Neural cell (in vitro differentiated cells): ENCODE results near the gene CHD6. TPM values are rescaled to one million over a fixed set of nuclear protein-coding genes. Genes with fewer than 3 reads are reported as not detected.

Experiments used
- H2AFZ ChIP-seq: fragments of 200-600, 300-800 bp; sonication (generic), shearing (Covaris generic); 2 replicates; pipeline ENCODE4 v1.6.0; 2014; ENCODE audit warnings: low read depth, mild to moderate bottlenecking, antibody characterized with exemption, low read length, moderate library complexity
- H3F3A ChIP-seq: fragments of 200-600 bp; shearing (Covaris generic); 2 replicates; pipeline ENCODE4 v1.6.1; 2016; ENCODE audit warnings: mild to moderate bottlenecking, moderate library complexity, mixed read lengths, antibody characterized with exemption, low read length; ENCODE audit not compliant: insufficient read depth, poor library complexity, severe bottlenecking
- H3K27ac ChIP-seq: fragments of 200-600, 300-800 bp; sonication (generic), shearing (Covaris generic); 2 replicates; pipeline ENCODE4 v1.5.1; 2014; ENCODE audit warnings: mild to moderate bottlenecking, low read length, moderate library complexity
- H3K27me3 ChIP-seq: fragments of 300-800, 200-600 bp; sonication (generic), shearing (Covaris generic); 2 replicates; pipeline ENCODE4 v1.6.0; 2014; ENCODE audit warnings: mild to moderate bottlenecking, low read depth, low read length, moderate library complexity; ENCODE audit not compliant: insufficient read depth
- H3K36me3 ChIP-seq: fragments of 300-800, 200-600 bp; sonication (generic), shearing (Covaris generic); 2 replicates; pipeline ENCODE4 v1.5.1; 2014; ENCODE audit warnings: mild to moderate bottlenecking, antibody characterized with exemption, low read length, moderate library complexity; ENCODE audit not compliant: insufficient read depth
- H3K4me2 ChIP-seq: fragments of 300-800, 200-600 bp; sonication (generic), shearing (Covaris generic); 2 replicates; pipeline ENCODE4 v1.6.0; 2014; ENCODE audit warnings: mild to moderate bottlenecking, low read length
- H3K4me3 ChIP-seq: fragments of 300-800, 200-600 bp; sonication (generic), shearing (Covaris generic); 2 replicates; pipeline ENCODE4 v1.5.1; 2014; ENCODE audit warnings: mild to moderate bottlenecking, low read length, moderate library complexity
- H3K79me2 ChIP-seq: fragments of 200-600 bp; shearing (Covaris generic); replicated peaks from 2 replicates; pipeline ENCODE4 v1.6.0; 2014; ENCODE audit warnings: mild to moderate bottlenecking, low read length, moderate library complexity; ENCODE audit not compliant: insufficient read depth
- H3K9ac ChIP-seq: fragments of 300-800, 200-600 bp; sonication (generic), shearing (Covaris generic); 2 replicates; pipeline ENCODE4 v1.6.1; 2016; ENCODE audit warnings: mild to moderate bottlenecking, low read length, mixed read lengths
- H3K9me2 ChIP-seq: fragments of 200-600 bp; shearing (Covaris generic); 2 replicates; pipeline ENCODE4 v1.6.1; 2016; ENCODE audit warnings: mild to moderate bottlenecking, low read length, mixed read lengths; ENCODE audit not compliant: insufficient read depth
- H3K9me3 ChIP-seq: fragments of 200-600, 300-800 bp; sonication (generic), shearing (Covaris generic); 2 replicates; pipeline ENCODE4 v1.6.1; 2016; ENCODE audit warnings: mild to moderate bottlenecking, mixed run types, low read length, moderate library complexity, mixed read lengths
- H4K20me1 ChIP-seq: fragments of 200-600 bp; shearing (Covaris generic); 2 replicates; pipeline ENCODE4 v1.6.1; 2016; ENCODE audit warnings: mild to moderate bottlenecking, mixed run types; ENCODE audit not compliant: insufficient read depth
- CTCF ChIP-seq: fragments of 450-650 bp; IDR thresholded peaks from 2 replicates; pipeline ENCODE4 v1.5.1; 2014; ENCODE audit warnings: antibody characterized with exemption, mild to moderate bottlenecking, moderate library complexity; ENCODE audit not compliant: poor library complexity, severe bottlenecking
- EP300 ChIP-seq: fragments of 450-650 bp; conservative IDR thresholded peaks from 2 replicates; pipeline ENCODE4 v1.6.1; 2014; ENCODE audit warnings: antibody characterized with exemption, mild to moderate bottlenecking, moderate library complexity; ENCODE audit not compliant: poor library complexity, severe bottlenecking
- EZH2 ChIP-seq: fragments of 200-600, 300-800 bp; shearing (Covaris generic), sonication (generic); IDR thresholded peaks from 2 replicates; pipeline ENCODE4 v1.6.1; 2014; ENCODE audit warnings: antibody characterized with exemption, low read length, borderline replicate concordance, mild to moderate bottlenecking; ENCODE audit not compliant: insufficient read depth, poor library complexity, severe bottlenecking
- MXI1 ChIP-seq: fragments of 450-650 bp; conservative IDR thresholded peaks from 2 replicates; pipeline ENCODE4 v1.6.1; 2014; ENCODE audit warnings: antibody characterized with exemption, mild to moderate bottlenecking; ENCODE audit not compliant: poor library complexity, severe bottlenecking
- POLR2AphosphoS5 ChIP-seq: IDR thresholded peaks from 2 replicates; pipeline ENCODE4 v1.6.1; 2012
- RAD21 ChIP-seq: fragments of 450-650 bp; conservative IDR thresholded peaks from 2 replicates; pipeline ENCODE4 v1.6.1; 2014; ENCODE audit warnings: antibody characterized with exemption, mild to moderate bottlenecking, moderate library complexity
- REST ChIP-seq: IDR thresholded peaks from 2 replicates; pipeline ENCODE4 v1.6.1; 2012; ENCODE audit warnings: borderline replicate concordance
- SMC3 ChIP-seq: fragments of 450-650 bp; conservative IDR thresholded peaks from 2 replicates; pipeline ENCODE4 v1.6.1; 2014; ENCODE audit warnings: antibody characterized with exemption, mild to moderate bottlenecking, moderate library complexity; ENCODE audit not compliant: poor library complexity
- TAF1 ChIP-seq: IDR thresholded peaks from 2 replicates; pipeline ENCODE4 v1.6.1; 2012; ENCODE audit warnings: low read depth
- polyA plus RNA-seq: library from polyadenylated mRNA; depleted of rRNA; stranded (reverse); fragments of >200 nt; gene quantifications from 2 replicates; pipeline ENCODE4 v1.2.3, GENCODE V29; 2014

The CHD6 gene
- polyA plus RNA-seq, 1 donor from 2014 or later = 22.9 TPM

- no peaks in the 10 kb centered on the region for H3F3A ChIP-seq
- no peaks in the 10 kb centered on the region for H3K27me3 ChIP-seq
- H3K9me2 ChIP-seq = no peaks in the 10 kb centered on the region
- H4K20me1 ChIP-seq = no peaks in the 10 kb centered on the region
- no peaks in the 10 kb centered on the region for H3K79me2 ChIP-seq
- H3K36me3 ChIP-seq = no peaks in the 10 kb centered on the region
- H3K9ac ChIP-seq = no peak overlapping the region
- no peak overlapping the region for H3K4me2 ChIP-seq
- H3K27ac ChIP-seq = no peak overlapping the region
- no peak overlapping the region for H3K4me3 ChIP-seq
- no peak for TF ChIP-seq EP300
- no peak for TF ChIP-seq MXI1
- TF ChIP-seq TAF1 = no peak
- no peaks in the 10 kb centered on the region for H3K9me3 ChIP-seq
- no peak overlapping the region for H2AFZ ChIP-seq
These were observed 9.6 kb upstream of the CHD6 start for GRCh38 chr20:41627611-41628244.

GRCh38 chr20:41627001-41627495, 8.9 kb upstream of the CHD6 start:
- TF ChIP-seq EZH2 (no peak), REST (no peak), POLR2AphosphoS5 (no peak), EP300 (no peak), CTCF (no peak), SMC3 (no peak), MXI1 (no peak), RAD21 (no peak), TAF1 (no peak)
- Histone ChIP-seq H3K36me3 (no peaks in the 10 kb centered on the region), H3K79me2 (no peaks in the 10 kb centered on the region), H2AFZ (no peak overlapping the region), H3K27me3 (no peaks in the 10 kb centered on the region), H3K4me2 (no peak overlapping the region), H3K9me2 (no peaks in the 10 kb centered on the region), H3K27ac (no peak overlapping the region), H4K20me1 (no peaks in the 10 kb centered on the region), H3K9ac (no peak overlapping the region), H3K9me3 (no peaks in the 10 kb centered on the region), H3K4me3 (no peak overlapping the region), H3F3A (no peaks in the 10 kb centered on the region)
